Gastrocnemius medialis (tissue), 4 donors: ENCODE results near the gene SIGLEC11. TPM values are rescaled to one million over a fixed set of nuclear protein-coding genes. Genes with fewer than 3 reads are reported as not detected.

ENCODE experiments used
- ATAC-seq, 2 donors: fragments of 150-250 bp; one replicate each; pipeline ENCODE4 v1.9.1; 2016
- DNase-seq, 2 donors: peaks; one replicate each; pipeline ENCODE4 v3.0.0-alpha.2; 2019
- H3K27ac ChIP-seq, 4 donors: fragments of 200-600 bp; sonication (generic); 1 replicate in 1 of 4; 2 replicates in 3 of 4; pipeline ENCODE4 v1.5.1; 2016 to 2018; ENCODE audit warnings: mild to moderate bottlenecking in 2 of 4, moderate library complexity in 1 of 4
- H3K27me3 ChIP-seq, 3 donors: fragments of 200-600 bp; sonication (generic) in 2 of 3; 1 replicate in 1 of 3; 2 replicates in 2 of 3; pipeline versions ENCODE4 v1.5.1 to v1.6.0; 2016 to 2019; ENCODE audit warnings: mild to moderate bottlenecking in 1 of 3, moderate library complexity in 1 of 3
- H3K36me3 ChIP-seq, 2 donors: fragments of 200-600 bp; sonication (generic) in 1 of 2; one replicate each; pipeline ENCODE4 v1.5.1; 2017 to 2018
- H3K4me1 ChIP-seq, 2 donors: fragments of 200-600 bp; sonication (generic) in 1 of 2; one replicate each; pipeline ENCODE4 v1.5.1; 2016 to 2017; ENCODE audit warnings: mild to moderate bottlenecking in 2 of 2
- H3K4me3 ChIP-seq, 4 donors: fragments of 200-600 bp; sonication (generic) in 3 of 4; 1 replicate in 1 of 4; 2 replicates in 3 of 4; pipeline ENCODE4 v1.5.1; 2016 to 2019; ENCODE audit warnings: mild to moderate bottlenecking in 2 of 4
- H3K9me3 ChIP-seq, 3 donors: fragments of 200-600 bp; sonication (generic) in 2 of 3; 1 replicate in 1 of 3; 2 replicates in 2 of 3; pipeline ENCODE4 v1.5.1; 2016 to 2019
- POLR2A ChIP-seq, 2 donors: fragments of 450-650 bp; IDR thresholded peaks; one replicate each; pipeline ENCODE4 v1.6.1; 2017; ENCODE audit warnings: antibody characterized with exemption in 2 of 2, mild to moderate bottlenecking in 2 of 2, moderate library complexity in 2 of 2
- in situ Hi-C, 4 donors: fragments of 200-750 bp; cut with MboI; loops; one replicate each; pipeline versions ENCODE4 v1.15.0 to v1.8.0; 2017; ENCODE audit warnings: low sequenced_read_pairs in 4 of 4
- intact Hi-C: fragments of 100-400 bp; cut with DNase I; formaldehyde crosslinking; loops from one replicate; pipeline ENCODE4 v1.15.1; 2023; ENCODE audit warnings: low total_unique reads
- total RNA-seq, 4 donors: library from RNA; depleted of rRNA; stranded (reverse); fragments of >200 nt; gene quantifications; one replicate each; pipeline versions ENCODE4 v1.1.0 to v1.2.3, GENCODE V29; 2016
- TF ChIP-seq, protein P1 (sequence below), 5 experiments: fragments of 450-650 bp in 3 of 5; fragments of 200-600 bp in 2 of 5; sonication (generic) in 2 of 5; IDR thresholded peaks in 4 of 5; conservative IDR thresholded peaks in 1 of 5; 1 replicate in 4 of 5; 2 replicates in 1 of 5; pipeline ENCODE4 v1.5.1; 2016 to 2019; ENCODE audit warnings: antibody characterized with exemption in 5 of 5, mild to moderate bottlenecking in 3 of 5, moderate library complexity in 3 of 5

SIGLEC11 gene
- total RNA-seq, 4 donors from 2014 or later: 0.15 to 0.42 (median 0.25) TPM; not detected in 1

DNA sequence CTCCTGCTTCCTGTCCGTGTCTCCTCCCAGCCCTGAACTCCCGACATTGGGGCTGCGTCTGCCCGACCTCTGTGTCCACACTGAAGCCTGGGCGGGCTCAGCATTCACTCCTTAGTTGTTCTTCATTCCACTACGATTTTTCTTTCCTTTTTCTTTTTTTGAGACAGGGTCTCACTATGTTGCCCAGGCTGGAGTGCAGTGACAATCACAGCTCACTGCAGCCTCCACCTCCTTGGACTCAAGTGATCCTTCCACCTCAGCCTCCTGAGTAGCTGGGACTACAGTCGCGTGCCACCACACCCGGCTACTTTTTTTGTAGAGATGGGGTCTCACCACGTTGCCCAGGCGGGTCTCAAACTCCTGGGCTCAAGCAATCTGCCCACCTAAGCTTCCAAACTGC is 23.5 kb upstream of the SIGLEC11 start:
- Histone ChIP-seq H3K36me3 (peaks cover 0 to 52% of the 10 kb centered on the region in 2 donors), H3K27ac (no peak overlapping the region), H3K4me1 (no peaks in the 10 kb centered on the region), H3K27me3 (no peaks in the 10 kb centered on the region), H3K4me3 (no peak overlapping the region), H3K9me3 (no peaks in the 10 kb centered on the region)
- intact Hi-C loops (no loop called here), in situ Hi-C loops (no loop called here)
- no peak for DNase-seq
- ATAC-seq: no peak
- TF ChIP-seq, protein P1, sequence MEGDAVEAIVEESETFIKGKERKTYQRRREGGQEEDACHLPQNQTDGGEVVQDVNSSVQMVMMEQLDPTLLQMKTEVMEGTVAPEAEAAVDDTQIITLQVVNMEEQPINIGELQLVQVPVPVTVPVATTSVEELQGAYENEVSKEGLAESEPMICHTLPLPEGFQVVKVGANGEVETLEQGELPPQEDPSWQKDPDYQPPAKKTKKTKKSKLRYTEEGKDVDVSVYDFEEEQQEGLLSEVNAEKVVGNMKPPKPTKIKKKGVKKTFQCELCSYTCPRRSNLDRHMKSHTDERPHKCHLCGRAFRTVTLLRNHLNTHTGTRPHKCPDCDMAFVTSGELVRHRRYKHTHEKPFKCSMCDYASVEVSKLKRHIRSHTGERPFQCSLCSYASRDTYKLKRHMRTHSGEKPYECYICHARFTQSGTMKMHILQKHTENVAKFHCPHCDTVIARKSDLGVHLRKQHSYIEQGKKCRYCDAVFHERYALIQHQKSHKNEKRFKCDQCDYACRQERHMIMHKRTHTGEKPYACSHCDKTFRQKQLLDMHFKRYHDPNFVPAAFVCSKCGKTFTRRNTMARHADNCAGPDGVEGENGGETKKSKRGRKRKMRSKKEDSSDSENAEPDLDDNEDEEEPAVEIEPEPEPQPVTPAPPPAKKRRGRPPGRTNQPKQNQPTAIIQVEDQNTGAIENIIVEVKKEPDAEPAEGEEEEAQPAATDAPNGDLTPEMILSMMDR (IDR thresholded peaks at IDR 0.05 in 4 of 5, conservative IDR thresholded peaks at IDR 0.05 in 1 of 5): no peak
- TF ChIP-seq POLR2A (IDR thresholded peaks at IDR 0.05): no peak

DNA sequence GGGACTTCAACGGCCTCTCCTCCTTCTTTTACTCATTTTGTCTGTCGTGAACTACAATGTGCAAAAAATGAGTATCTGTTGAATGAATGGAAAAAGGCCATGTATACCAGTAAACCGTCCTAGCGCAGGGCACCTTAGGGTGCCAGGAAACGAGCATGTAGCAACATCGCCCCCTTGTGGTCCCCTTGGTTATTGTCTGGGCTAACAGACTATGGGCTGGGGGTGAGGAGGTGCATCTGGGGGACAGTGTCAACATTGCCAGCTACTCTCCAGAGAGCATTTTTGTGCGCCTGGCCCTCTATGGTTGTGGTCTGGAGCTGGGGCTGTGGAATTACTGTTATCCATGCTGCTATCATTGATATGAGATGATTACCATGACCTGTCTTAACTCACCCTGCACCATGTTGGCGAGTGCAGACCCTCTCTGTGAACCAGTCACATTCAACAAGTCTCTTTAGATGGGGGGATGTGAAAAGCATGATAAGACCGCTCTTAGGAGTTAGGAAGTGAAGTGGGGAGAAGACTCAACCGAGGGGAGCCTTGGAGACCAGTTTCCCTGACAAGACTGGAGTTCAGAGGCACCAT is 22.8 kb upstream of the SIGLEC11 start:
- DNase-seq: peak in 1 of 2 donors; percentile 33
- no peaks in the 10 kb centered on the region for H3K9me3 ChIP-seq
- no peaks in the 10 kb centered on the region for H3K27me3 ChIP-seq
- H3K4me1 ChIP-seq: no peaks in the 10 kb centered on the region
- intact Hi-C loops: loop anchor here (1.0 kb wide), 1 partner anchor 46 kb away; no protein-coding TSS in a partner anchor
- TF ChIP-seq, protein P1 (IDR thresholded peaks at IDR 0.05 in 4 of 5, conservative IDR thresholded peaks at IDR 0.05 in 1 of 5): peak; percentile 50 to 83 (median 73)
- TF ChIP-seq POLR2A (IDR thresholded peaks at IDR 0.05): no peak
- H3K27ac ChIP-seq: no peak overlapping the region
- no peak overlapping the region for H3K4me3 ChIP-seq
- ATAC-seq: peak in 1 of 2 donors; percentile 72
- in situ Hi-C loops: no loop called here
- peaks cover 0 to 49% of the 10 kb centered on the region in 2 donors for H3K36me3 ChIP-seq

DNA sequence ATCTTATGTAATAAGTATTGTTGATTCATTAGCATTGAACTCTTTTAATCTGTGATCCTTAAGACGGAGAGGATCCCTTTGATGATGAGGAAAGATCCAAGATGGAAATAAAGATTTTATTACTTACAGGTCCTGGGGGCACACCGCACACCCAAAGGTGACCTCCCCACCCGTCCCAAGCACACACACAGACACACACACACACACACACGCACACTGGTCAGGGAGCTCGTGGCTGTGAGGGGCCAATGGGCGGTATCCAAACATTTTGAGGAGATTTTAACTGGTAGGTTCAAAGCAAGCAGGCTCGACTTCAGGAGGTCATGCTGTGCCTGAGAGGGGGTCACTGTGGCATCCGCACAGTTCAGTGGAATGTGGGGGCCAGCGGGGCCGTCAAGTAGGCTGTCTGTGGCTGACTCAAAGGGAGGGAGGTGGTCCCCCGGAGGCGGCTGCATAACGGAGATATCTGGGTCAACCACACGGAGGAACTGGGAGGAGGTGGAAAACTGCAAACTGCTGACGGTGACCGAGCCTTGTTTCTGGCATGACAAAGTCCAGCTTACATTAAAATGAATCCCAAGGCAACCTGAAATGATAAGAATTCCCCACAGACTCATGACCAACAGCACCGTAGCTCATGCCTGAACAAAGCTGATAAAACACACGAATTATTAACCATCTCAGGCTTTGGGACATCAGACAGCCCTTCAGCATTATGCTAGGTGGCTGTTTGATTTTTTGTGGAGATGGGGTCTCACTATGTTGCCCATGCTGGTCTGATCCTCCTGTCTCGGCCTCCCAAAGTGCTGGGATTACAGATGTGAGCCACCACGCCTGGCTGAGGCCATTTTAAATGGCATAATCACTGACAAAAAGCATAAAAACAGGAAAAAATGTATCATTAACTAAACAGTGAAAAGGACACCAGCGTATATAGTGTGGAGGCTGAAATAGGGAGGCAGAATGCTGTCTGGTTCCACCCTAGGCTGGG is 20.9 kb upstream of the SIGLEC11 start:
- H3K4me3 ChIP-seq: no peak overlapping the region
- H3K36me3 ChIP-seq: peaks cover 0 to 44% of the 10 kb centered on the region in 2 donors
- TF ChIP-seq POLR2A (IDR thresholded peaks at IDR 0.05): no peak
- TF ChIP-seq, protein P1 (IDR thresholded peaks at IDR 0.05 in 4 of 5, conservative IDR thresholded peaks at IDR 0.05 in 1 of 5): no peak
- DNase-seq (no peak), ATAC-seq (no peak)
- intact Hi-C loops: no loop called here
- no peaks in the 10 kb centered on the region for H3K9me3 ChIP-seq
- H3K27ac ChIP-seq: no peak overlapping the region
- no peaks in the 10 kb centered on the region for H3K4me1 ChIP-seq
- H3K27me3 ChIP-seq: no peaks in the 10 kb centered on the region
- in situ Hi-C loops: no loop called here

DNA sequence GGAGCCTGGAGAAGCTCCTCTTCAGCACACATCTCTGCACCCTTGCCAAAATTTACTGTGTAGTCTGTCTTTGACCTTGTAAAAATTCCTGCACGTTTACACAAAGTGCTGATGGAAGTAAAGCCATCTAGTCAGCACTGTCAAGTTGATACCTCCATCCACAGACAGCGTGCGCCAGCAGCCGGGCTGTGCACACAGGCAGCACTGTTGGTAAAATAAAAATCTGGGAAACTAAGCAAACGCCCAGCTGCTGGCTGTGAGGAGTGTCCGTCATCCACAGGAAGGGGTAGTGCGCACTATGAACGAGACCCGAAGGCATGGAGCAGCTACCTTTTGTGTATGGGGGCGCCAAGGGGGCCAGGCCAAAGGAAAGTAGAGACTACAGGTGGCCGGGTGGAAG is 17.4 kb upstream of the SIGLEC11 start:
- no peak for ATAC-seq
- H3K9me3 ChIP-seq: no peaks in the 10 kb centered on the region
- H3K4me1 ChIP-seq: no peaks in the 10 kb centered on the region
- DNase-seq: no peak
- H3K27me3 ChIP-seq: no peaks in the 10 kb centered on the region
- no peak overlapping the region for H3K27ac ChIP-seq
- H3K36me3 ChIP-seq: peaks cover 0 to 22% of the 10 kb centered on the region in 2 donors
- intact Hi-C loops (no loop called here), in situ Hi-C loops (no loop called here)
- no peak for TF ChIP-seq POLR2A (IDR thresholded peaks at IDR 0.05)
- TF ChIP-seq, protein P1 (IDR thresholded peaks at IDR 0.05 in 4 of 5, conservative IDR thresholded peaks at IDR 0.05 in 1 of 5): no peak
- no peak overlapping the region for H3K4me3 ChIP-seq
